GM13976 (cell line): ENCODE results near the gene CPB1.

ENCODE experiments used
- DNase-seq: peaks from one replicate; pipeline ENCODE4 v3.0.0; 2012; ENCODE audit warnings: low spot score
- in situ Hi-C: fragments of 300-500 bp; cut with MboI; formaldehyde crosslinking; loops from one replicate; pipeline ENCODE4 v1.12.0; 2022; ENCODE audit warnings: low sequenced_read_pairs, mixed read lengths, inconsistent platforms; ENCODE audit not compliant: unreplicated experiment
- TF ChIP-seq, protein P1 (sequence below): IDR thresholded peaks from 2 replicates; pipeline ENCODE4 v1.5.1; 2012; ENCODE audit warnings: borderline replicate concordance, mild to moderate bottlenecking; ENCODE audit not compliant: insufficient read depth; ENCODE audit errors: extremely low read depth, missing control alignments, control extremely low read depth

Gene CPB1

DNA sequence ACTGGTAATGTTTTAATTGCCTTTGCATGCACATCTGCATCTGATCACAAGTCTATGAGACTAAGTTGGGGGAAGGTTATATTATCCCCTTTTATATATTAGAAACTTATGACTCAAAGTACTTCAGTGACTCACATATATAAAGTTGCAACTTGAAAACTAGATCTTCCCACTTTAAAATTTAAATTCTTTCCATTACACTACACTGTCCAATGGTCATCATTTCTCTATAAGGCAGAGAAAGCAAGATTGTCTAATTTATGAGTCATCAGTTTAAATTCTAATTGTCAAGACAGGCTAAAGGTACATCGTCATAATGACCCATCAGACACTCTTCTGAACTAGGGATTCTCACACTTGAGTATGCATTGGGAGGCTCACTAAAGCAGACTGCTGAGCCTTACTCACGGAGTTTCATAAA lies 75.4 kb downstream of the CPB1 start:
- TF ChIP-seq, protein P1, sequence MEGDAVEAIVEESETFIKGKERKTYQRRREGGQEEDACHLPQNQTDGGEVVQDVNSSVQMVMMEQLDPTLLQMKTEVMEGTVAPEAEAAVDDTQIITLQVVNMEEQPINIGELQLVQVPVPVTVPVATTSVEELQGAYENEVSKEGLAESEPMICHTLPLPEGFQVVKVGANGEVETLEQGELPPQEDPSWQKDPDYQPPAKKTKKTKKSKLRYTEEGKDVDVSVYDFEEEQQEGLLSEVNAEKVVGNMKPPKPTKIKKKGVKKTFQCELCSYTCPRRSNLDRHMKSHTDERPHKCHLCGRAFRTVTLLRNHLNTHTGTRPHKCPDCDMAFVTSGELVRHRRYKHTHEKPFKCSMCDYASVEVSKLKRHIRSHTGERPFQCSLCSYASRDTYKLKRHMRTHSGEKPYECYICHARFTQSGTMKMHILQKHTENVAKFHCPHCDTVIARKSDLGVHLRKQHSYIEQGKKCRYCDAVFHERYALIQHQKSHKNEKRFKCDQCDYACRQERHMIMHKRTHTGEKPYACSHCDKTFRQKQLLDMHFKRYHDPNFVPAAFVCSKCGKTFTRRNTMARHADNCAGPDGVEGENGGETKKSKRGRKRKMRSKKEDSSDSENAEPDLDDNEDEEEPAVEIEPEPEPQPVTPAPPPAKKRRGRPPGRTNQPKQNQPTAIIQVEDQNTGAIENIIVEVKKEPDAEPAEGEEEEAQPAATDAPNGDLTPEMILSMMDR, result no peak
- in situ Hi-C loops, result no loop called here
- DNase-seq, result no peak

DNA sequence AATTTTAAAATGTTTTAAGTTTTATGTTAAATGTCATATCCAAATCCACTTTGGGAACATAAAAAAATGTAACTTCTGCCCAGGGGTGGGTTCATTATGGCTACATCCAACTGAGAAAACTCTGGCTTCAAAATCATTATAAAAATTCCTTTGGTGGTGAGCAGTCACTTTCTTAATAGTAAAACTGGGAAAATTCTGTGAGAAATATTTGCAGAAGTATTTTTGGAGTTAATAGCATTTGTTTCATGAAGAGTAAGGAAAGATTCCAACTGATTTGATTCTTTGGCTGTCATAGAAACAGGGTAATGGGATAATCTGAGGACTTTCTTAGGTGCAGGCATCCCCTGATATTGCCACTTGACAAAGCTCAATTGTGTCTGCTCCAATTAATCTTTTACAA lies 76.3 kb downstream of the CPB1 start:
- TF ChIP-seq, protein P1, result no peak
- no peak for DNase-seq
- in situ Hi-C loops, result no loop called here

DNA sequence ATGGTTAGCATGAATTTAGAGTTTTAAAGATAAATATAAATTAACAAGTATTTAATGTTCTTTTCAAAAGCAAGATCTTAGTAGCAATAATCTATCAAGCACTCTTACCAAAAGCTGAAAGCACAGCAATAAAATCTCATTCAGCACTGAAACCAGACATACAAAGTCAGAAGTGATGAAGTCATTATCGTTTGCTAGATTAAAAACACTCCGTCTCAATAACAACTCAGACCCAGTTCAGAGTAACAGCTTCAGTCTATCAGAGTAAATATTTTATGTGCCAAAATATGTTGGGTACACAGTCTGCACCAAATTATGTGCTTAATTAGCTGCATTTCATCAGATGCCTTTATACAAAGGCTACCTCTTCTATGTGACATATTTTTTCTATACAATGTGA lies 79.1 kb downstream of the CPB1 start:
- TF ChIP-seq, protein P1, result no peak
- DNase-seq, result no peak
- in situ Hi-C loops, result no loop called here
